ENCODE data around the gene MAPT.

MAPT gene

GRCh38 chr17:45874151-45874550 lies 20.2 kb upstream of the MAPT start:
- Histone ChIP-seq H3K9me3 (no peaks in the 10 kb centered on the region), H3K36me3 (no peaks in the 10 kb centered on the region), H3K4me1 (no peaks in the 10 kb centered on the region), H3K4me3 (ENCODE audit: low read depth, low read length) (no peak overlapping the region), H3K27me3 (no peaks in the 10 kb centered on the region)
- no peak for TF ChIP-seq CTCF (IDR thresholded peaks at IDR 0.05; ENCODE audit: low read depth, low read length)
- no peak for DNase-seq

GRCh38 chr17:45876539-45876938 lies 17.8 kb upstream of the MAPT start:
- H3K27me3 ChIP-seq = no peaks in the 10 kb centered on the region
- no peaks in the 10 kb centered on the region for H3K4me1 ChIP-seq
- no peaks in the 10 kb centered on the region for H3K9me3 ChIP-seq
- DNase-seq = no peak
- no peak for TF ChIP-seq CTCF (IDR thresholded peaks at IDR 0.05; ENCODE audit: low read depth, low read length)
- no peaks in the 10 kb centered on the region for H3K36me3 ChIP-seq
- H3K4me3 ChIP-seq (ENCODE audit: low read depth, low read length) = no peak overlapping the region

GRCh38 chr17:45877467-45877866 lies 16.9 kb upstream of the MAPT start:
- no peaks in the 10 kb centered on the region for H3K36me3 ChIP-seq
- H3K4me3 ChIP-seq (ENCODE audit: low read depth, low read length) = no peak overlapping the region
- no peak for DNase-seq
- H3K4me1 ChIP-seq = no peaks in the 10 kb centered on the region
- H3K9me3 ChIP-seq = no peaks in the 10 kb centered on the region
- H3K27me3 ChIP-seq = no peaks in the 10 kb centered on the region
- no peak for TF ChIP-seq CTCF (IDR thresholded peaks at IDR 0.05; ENCODE audit: low read depth, low read length)

- H3K4me3 ChIP-seq (ENCODE audit: low read depth, low read length) = no peak overlapping the region
- H3K4me1 ChIP-seq = no peaks in the 10 kb centered on the region
- TF ChIP-seq CTCF (IDR thresholded peaks at IDR 0.05; ENCODE audit: low read depth, low read length) = no peak
- no peaks in the 10 kb centered on the region for H3K27me3 ChIP-seq
- no peaks in the 10 kb centered on the region for H3K36me3 ChIP-seq
- no peak for DNase-seq
- H3K9me3 ChIP-seq = no peaks in the 10 kb centered on the region
These were observed 11.3 kb upstream of the MAPT start for GRCh38 chr17:45883063-45883462.

GRCh38 chr17:45886852-45887251 lies 7.5 kb upstream of the MAPT start:
- Histone ChIP-seq H3K9me3 (no peaks in the 10 kb centered on the region), H3K4me1 (no peaks in the 10 kb centered on the region), H3K27me3 (no peaks in the 10 kb centered on the region), H3K4me3 (ENCODE audit: low read depth, low read length) (no peak overlapping the region), H3K36me3 (no peaks in the 10 kb centered on the region)
- TF ChIP-seq CTCF (IDR thresholded peaks at IDR 0.05; ENCODE audit: low read depth, low read length) = no peak
- no peak for DNase-seq

GRCh38 chr17:45888392-45888791 lies 6.0 kb upstream of the MAPT start:
- no peaks in the 10 kb centered on the region for H3K27me3 ChIP-seq

More at GRCh38 chr17:45888392-45888791, 6.0 kb upstream of the MAPT start:
- no peak overlapping the region for H3K4me3 ChIP-seq (ENCODE audit: low read depth, low read length)
- DNase-seq = no peak
- H3K36me3 ChIP-seq = no peaks in the 10 kb centered on the region
- no peak for TF ChIP-seq CTCF (IDR thresholded peaks at IDR 0.05; ENCODE audit: low read depth, low read length)
- H3K4me1 ChIP-seq = no peaks in the 10 kb centered on the region
- H3K9me3 ChIP-seq = no peaks in the 10 kb centered on the region
